Measurements from ENCODE around the gene ACAD11. TPM values are rescaled to one million over a fixed set of nuclear protein-coding genes. Genes with fewer than 3 reads are reported as not detected.

The ACAD11 gene
- total and polyA plus RNA-seq, 9 of the 15 experiments (the other 6 are each of a cell fraction or from before 2014, with no cell fraction given) = 1.3 to 8.4 (median 4.0) TPM

GRCh38 chr3:132587401-132587800 is 72.2 kb downstream of the ACAD11 start:
- Histone ChIP-seq H3K79me2 (ENCODE audit: control insufficient read depth, insufficient read depth, low read length) (no peaks in the 10 kb centered on the region), H3K9ac (ENCODE audit: insufficient read depth in 1 of 2, low read depth in 2 of 2, low read length in 2 of 2) (no peak overlapping the region), H3K4me3 (no peak overlapping the region), H3K27ac (ENCODE audit: extremely low read depth, low read depth, low read length) (no peak overlapping the region), H3K4me2 (ENCODE audit: insufficient read depth, low read length) (no peak overlapping the region), H3K9me3 (replicated peaks; ENCODE audit: control insufficient read depth, insufficient read depth, low read depth, low read length) (no peaks in the 10 kb centered on the region), H2AFZ (ENCODE audit: low read depth, low read length) (no peak overlapping the region), H4K20me1 (replicated peaks; ENCODE audit: control insufficient read depth, insufficient read depth, low read length) (no peaks in the 10 kb centered on the region), H3K9me1 (ENCODE audit: control insufficient read depth, insufficient read depth, low read length) (no peaks in the 10 kb centered on the region), H3K36me3 (ENCODE audit: control insufficient read depth, insufficient read depth, low read length) (no peaks in the 10 kb centered on the region), H3K27me3 (ENCODE audit: control insufficient read depth in 2 of 2, insufficient read depth in 2 of 2, low read length in 2 of 2) (no peaks in the 10 kb centered on the region), H3K4me1 (replicated peaks in 1 of 2; ENCODE audit: control insufficient read depth in 2 of 2, insufficient read depth in 2 of 2, low read length in 2 of 2) (no peaks in the 10 kb centered on the region; a peak in 1 of 5 replicates)
- in situ Hi-C loops (cut with MboI) = no loop called here
- FAIRE-seq (no peak), ATAC-seq (no peak), DNase-seq (ENCODE audit: extremely low read depth in 1 of 4, low spot score in 3 of 4) (no peak)
- 33% methylated on average over 1 of the region's 1 CpG for WGBS (ENCODE audit: insufficient coverage, low coverage, missing lambda C conversion rate)
- no TSS peak for BruUV-seq (replicated peaks)
- ChIA-PET CTCF (ENCODE audit: low intra/inter-chr PET ratio) (no interaction called here), POLR2A (no interaction called here)
- intact Hi-C loops (cut with micrococcal nuclease) = no loop called here
- TF ChIP-seq HIVEP1 (CRISPR knock-in tag; IDR thresholded peaks at IDR 0.05) (no peak), CEBPG (CRISPR knock-in tag; IDR thresholded peaks at IDR 0.05) (no peak), CEBPG (tag; conservative IDR thresholded peaks at IDR 0.05 in 1 of 2, IDR thresholded peaks at IDR 0.05 in 1 of 2) (no peak), ETV1 (tag; conservative IDR thresholded peaks at IDR 0.05; ENCODE audit: low read depth) (no peak), SMARCB1 (IDR thresholded peaks at IDR 0.05; ENCODE audit: insufficient read length, low read depth) (no peak), ZNF583 (CRISPR knock-in tag; IDR thresholded peaks at IDR 0.05) (no peak), ZNF584 (CRISPR knock-in tag; IDR thresholded peaks at IDR 0.05; ENCODE audit: low read depth) (no peak), YBX1 (IDR thresholded peaks at IDR 0.05) (no peak), HMBOX1 (IDR thresholded peaks at IDR 0.05) (no peak), ZNF75A (CRISPR knock-in tag; IDR thresholded peaks at IDR 0.05) (no peak)
